ENCODE measurements around the gene WDCP.
"Not testable (repeated sequence)": the region's sequence is repeated elsewhere in the genome, so short reads cannot be mapped to it uniquely, and the experiment has no call there.

WDCP gene

GRCh38 chr2:24058564-24059271, 11.5 kb upstream of the WDCP start:
- no peak for DNase-seq

DNA sequence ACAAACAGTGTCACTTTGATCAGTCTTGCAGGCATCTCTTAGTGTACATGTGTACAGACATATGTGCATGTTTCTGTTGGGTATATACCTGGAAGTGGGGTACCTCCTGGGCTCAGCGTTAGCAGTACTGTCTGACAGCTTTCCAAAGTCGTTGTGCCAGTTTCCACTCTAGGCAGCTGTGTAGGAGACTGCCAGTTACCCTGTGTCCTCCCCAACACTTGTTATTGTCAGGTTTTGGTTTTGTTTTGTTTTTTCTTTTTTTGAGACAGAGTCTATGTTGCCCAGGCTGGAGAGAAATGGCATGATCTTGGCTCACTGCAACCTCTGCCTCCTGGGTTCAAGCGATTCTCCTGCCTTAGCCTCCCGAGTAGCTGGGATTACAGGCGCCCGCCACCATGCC, 8.6 kb upstream of the WDCP start:
- DNase-seq, result no peak

DNA sequence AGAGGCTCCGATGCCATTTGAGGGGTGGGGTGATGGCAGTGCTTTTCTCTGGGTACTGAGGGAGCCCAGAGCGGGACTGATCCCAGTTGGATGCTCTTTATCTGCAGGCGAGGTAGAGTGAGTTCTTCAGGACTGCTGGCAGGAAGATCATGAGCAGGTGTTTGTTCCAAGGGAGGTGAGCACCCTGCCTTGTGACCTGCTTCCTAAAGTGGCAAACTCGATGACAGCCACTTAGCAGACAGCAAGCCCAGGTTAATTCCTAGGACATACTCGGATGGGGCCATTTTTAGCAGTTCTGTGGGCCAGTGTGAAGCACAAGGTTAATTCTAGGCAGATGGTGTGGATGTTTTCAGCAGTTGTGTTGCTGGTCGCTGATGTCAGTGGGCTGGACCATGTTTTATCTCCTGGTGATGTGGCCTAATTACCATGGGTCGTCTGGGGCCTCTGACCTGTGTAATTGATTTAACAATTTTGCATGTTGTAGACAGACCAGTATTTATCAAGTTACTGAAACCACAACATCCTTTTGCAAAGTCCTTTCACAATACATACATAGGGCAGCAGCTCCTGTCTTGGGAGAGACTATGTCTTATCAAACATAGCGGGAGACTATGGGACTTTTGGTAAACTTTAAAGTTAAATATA, 7.3 kb upstream of the WDCP start:
- no peak for DNase-seq

DNA sequence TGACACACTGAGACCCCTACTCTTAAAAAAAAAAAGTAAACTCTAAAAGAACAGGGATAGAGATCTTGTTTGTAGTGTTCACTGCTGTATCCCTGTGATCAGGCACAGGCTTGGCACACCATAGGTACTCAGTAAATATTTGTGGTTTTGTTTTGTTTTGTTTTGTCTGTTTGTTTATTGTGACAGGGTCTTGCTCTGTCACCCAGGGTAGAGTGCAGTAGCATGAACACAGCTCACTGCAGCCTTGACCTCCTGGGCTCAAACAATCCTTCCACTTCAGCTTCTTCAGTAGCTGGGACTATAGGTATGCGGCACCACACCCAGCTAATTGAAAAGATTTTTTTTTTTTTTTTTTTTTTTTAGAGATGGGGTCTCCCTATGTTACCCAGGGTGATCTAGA, 5.8 kb upstream of the WDCP start:
- DNase-seq, result no peak

DNA sequence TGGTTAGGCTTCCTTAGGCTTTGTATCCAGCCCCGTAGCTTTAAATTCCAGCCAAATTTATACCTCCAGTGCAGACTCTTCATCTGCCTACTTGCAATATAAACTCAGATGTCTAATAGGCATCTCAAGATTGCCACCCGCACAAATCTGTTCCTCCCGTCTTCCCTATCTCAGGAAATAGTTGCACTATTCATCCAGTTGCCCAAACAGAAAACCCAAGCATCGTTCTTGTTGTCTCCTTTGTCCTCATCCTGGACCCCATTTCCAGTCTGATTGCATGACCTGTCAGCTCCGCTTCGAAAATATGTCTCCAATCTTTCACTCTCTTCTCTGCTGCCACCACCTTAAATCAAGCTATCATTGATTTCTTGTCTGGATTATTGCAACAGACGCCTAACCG, 4.6 kb upstream of the WDCP start:
- no peak for DNase-seq

GRCh38 chr2:24050041-24050979, 3.1 kb upstream of the WDCP start:
- peak; percentile 39 for DNase-seq

DNA sequence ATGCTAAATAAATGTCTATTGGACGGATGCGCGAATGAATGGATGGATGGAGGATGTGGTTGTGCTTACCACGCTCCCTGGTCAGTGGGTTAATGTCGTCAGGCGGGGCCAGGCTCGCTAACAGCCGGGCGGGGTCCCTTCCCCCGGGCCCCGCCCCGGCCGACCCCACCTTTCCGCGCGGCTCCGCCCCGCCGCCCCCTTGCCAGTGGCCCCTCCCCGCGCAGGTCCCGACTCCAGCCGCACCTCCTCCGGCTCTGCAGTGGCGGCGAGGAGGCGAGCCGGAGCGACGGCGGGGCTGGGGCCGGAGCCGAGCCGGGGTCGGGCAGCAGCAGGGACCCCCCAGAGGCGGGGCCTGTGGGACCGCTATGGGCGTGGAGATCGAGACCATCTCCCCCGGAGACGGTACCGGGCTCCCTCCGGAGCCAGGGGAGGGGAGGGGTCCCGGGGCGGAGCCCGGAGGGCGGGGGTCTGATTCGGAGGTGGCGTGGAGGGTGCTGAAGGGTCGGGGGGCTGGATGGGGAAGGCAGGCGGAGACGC, 2.4 kb upstream of the WDCP start, which contains the start of gene FKBP1B:
TSS of gene FKBP1B (plus strand) at position 257 of the 537 bp plus-strand sequence. CDS start at position 366, 109 bp downstream.
- DNase-seq, result peak; percentile 80

GRCh38 chr2:24048769-24049484, 1.7 kb upstream of the WDCP start:
- DNase-seq, result no peak

GRCh38 chr2:24047703-24048033, 477 bp upstream of the WDCP start:
- no peak for DNase-seq

GRCh38 chr2:24046599-24046929, 627 bp downstream of the WDCP start:
- DNase-seq, result no peak

DNA sequence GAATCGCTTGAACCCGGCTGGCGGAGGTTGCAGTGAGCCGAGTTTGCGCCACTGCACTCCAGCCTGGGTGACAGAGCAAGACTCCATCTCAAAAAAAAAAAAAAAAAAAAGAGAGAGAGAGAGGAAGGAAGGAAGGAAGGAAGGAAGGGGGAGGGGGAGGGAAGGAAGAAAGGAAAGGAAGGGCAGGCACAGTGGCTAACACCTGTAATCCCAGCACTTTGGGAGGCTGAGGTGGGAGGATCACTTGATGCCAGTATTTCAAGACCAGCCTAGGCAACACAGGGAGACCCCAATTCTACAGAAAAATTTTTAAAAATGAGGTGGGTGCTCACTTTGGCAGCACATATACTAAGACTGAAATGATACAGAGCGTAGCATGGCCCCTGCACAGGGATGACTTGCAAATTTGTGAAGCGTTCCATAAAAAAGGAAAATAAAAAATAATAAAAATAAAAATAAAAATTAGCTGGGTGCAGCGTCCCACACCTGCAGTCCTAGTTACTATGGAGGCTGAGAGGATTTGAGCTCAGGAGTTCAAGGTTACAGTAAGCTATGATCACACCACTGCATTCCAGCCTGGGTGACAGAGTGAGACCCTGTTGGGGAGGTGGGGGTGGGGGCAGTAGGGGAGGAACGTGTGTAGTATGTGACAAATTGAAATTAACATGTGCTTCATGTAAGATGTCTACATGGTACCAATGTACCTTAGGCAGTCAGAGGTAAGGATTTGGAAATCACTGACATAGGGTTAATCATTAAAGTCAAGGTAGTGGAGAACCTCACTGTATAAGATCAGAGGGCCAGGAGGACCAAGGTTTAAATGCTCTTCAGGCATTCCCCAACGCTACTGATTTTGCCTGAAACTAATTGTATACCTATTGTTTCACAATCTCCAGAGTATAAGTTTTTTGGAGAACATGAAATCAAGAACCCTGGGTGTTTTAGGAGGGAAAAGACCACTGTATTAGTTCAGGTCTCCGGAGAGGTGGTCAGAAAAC, 1.4 kb downstream of the WDCP start:
- DNase-seq, result no peak

DNA sequence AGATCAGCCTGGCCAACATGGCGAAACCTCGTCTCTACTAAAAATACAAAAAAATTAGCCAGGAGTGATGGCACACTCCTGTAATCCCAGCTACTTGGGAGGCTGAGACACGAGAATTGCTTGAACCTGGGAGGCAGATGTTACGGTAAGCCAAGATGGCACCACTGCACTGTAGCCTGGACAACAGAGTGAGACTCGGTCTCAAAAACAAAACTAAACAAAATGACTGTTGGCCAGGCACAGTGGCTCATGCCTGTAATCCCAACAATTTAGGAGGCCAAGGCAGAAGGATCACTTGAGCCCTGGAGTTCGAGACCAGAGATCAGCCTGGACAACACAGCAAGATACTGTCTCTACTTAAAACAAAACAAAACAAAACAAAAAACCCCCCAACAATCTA, 4.1 kb downstream of the WDCP start:
- not testable (repeated sequence) for DNase-seq

DNA sequence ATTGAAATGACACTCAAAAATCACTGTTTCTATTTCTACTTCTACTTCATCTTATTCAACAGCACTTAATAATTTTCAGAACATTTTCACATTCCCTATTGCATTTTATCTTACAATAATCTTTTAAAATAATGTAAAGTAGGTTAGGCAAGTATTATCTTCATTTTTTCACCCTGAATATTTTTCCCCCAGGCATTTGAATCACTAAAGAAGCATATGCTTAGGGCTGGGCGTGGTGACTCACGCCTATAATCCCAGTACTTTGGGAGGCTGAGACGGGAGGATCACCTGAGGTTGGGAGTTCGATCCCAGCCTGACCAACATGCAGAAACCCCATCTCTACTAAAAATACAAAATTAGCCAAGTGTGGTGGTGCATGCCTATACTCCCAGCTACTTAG, 6.7 kb downstream of the WDCP start:
- DNase-seq, result no peak

DNA sequence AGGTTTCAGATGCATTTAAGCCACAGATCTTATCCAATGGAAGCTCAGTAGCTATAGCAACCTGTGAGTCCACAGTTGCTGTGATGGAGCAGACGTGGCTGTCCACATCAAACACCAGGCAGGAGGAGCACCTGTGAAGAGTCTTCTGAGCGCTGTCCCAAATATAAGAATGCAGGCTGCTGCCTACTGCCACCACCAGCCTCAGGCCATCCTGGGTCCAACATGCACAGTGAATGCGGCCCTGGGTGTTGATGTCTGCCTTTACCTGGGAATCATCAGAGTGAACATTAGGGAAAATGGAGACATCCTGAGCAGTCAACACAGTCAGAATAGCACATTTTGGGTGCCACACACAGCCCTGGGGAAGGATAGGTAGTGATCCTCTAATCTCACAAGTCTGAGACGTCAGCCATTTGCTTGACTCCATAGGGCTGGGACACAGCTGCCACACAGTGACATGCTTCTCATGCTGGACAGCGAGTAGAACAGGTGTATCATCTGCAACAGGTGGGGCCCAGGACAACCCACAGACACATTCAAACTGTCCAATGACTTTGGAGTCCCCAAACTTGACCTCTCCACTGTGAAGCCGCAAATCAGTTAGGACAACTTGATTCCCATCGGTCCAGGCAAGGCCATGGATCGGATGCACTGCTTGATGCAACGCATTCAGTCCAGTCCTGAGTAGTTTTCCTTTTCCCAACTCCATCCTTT, 8.2 kb downstream of the WDCP start:
- no peak for DNase-seq

- no peak for DNase-seq
Observed at GRCh38 chr2:24026233-24026632, 21.0 kb downstream of the WDCP start.

- DNase-seq, result no peak
Observed at GRCh38 chr2:24024996-24025663, 22.1 kb downstream of the WDCP start.

DNA sequence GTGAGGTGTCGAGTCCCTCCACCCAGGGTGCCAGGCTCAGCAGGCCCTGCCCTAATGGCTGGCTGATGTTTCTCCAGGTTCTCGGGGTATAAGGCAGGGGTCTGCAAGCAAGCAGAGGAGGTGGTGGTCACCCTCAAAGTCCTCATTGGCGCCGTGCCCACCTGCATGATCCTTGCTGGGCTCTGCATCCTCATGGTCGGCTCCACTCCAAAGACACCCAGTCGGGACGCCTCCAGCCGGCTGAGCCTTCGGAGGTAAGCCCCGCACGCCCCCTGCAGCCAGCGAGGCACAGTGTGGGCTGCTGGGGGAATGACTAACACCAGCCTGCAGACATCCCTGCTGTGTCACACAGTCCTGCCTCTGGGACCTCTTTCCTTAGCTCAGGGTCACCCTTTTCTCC, 23.2 kb downstream of the WDCP start:
- DNase-seq, result no peak

- no peak for DNase-seq
Observed at GRCh38 chr2:24022975-24023575, 24.1 kb downstream of the WDCP start.

DNA sequence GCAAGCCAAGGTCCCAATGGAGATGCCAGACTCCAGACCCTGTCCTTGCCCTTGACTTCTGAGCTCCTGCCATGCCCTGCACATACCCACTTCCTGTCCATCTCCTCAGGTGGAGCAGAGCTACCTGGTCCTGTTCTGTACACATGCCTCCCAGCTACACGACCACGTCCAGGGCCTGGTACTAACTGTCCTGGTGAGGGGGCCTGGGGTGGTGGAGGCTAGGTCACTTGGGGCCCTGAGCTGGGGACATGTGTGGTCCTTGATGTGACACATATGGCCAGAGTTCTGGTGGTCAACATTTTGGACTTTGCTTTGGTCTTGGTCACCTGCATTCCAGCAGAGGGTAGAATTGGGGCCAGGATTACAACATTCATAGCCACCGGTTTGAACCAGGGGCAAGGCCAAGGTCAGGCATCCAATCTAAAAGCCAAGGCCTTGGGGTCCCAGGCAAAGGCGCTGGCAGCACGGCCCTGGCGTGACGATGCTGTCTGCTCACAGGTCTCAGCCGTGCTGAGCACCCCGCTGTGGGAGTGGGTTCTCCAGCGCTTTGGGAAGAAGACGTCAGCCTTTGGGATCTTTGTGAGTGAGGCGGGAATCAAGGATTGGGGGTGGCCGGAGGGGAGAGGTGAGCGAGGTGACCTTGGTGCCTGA, 24.7 kb downstream of the WDCP start:
- DNase-seq, result no peak
